DMS53 treated with DMSO at 0.1 percent for 48 hours (cell line): ENCODE results near the gene FRMPD1.
"Not testable (repeated sequence)": the region's sequence is repeated elsewhere in the genome, so short reads cannot be mapped to it uniquely, and the experiment has no call there.

Source experiments
- DNase-seq: peaks from one replicate; lab custom pipeline; 2025; ENCODE audit not compliant: unreplicated experiment; lab: John Stamatoyannopoulos, UW

FRMPD1 gene

GRCh38 chr9:37650873-37651768 lies at the start of gene FRMPD1:
Gene FRMPD1, plus strand, starts transcription at chr9:37650954. Its CDS starts 41,688 bp downstream, at chr9:37692642.
- DNase-seq, result peak; percentile 32

- DNase-seq, result not testable (repeated sequence)
Measured at GRCh38 chr9:37602061-37602460, 48.7 kb upstream of the FRMPD1 start.

- DNase-seq, result peak; percentile 59
Measured at GRCh38 chr9:37602817-37603216, 47.9 kb upstream of the FRMPD1 start.

GRCh38 chr9:37604296-37604695 lies 46.5 kb upstream of the FRMPD1 start:
- DNase-seq, result no peak

- no peak for DNase-seq
Measured at GRCh38 chr9:37608250-37608649, 42.5 kb upstream of the FRMPD1 start.

- DNase-seq, result no peak
Measured at GRCh38 chr9:37609735-37610397, 40.9 kb upstream of the FRMPD1 start.

- DNase-seq, result no peak
Measured at GRCh38 chr9:37611014-37611413, 39.7 kb upstream of the FRMPD1 start.

- DNase-seq, result no peak
Measured at GRCh38 chr9:37611961-37612360, 38.8 kb upstream of the FRMPD1 start.

GRCh38 chr9:37617161-37617560 lies 33.6 kb upstream of the FRMPD1 start:
- DNase-seq, result no peak

GRCh38 chr9:37617832-37618231 lies 32.9 kb upstream of the FRMPD1 start:
- DNase-seq, result no peak

- no peak for DNase-seq
Measured at GRCh38 chr9:37618817-37619216, 31.9 kb upstream of the FRMPD1 start.

GRCh38 chr9:37619806-37620205 lies 30.9 kb upstream of the FRMPD1 start:
- no peak for DNase-seq

GRCh38 chr9:37620396-37620795 lies 30.4 kb upstream of the FRMPD1 start:
- no peak for DNase-seq

GRCh38 chr9:37621273-37622121 lies 29.3 kb upstream of the FRMPD1 start:
- no peak for DNase-seq

- DNase-seq, result no peak
Measured at GRCh38 chr9:37622462-37622861, 28.3 kb upstream of the FRMPD1 start.

GRCh38 chr9:37623267-37623666 lies 27.5 kb upstream of the FRMPD1 start:
- DNase-seq, result no peak

GRCh38 chr9:37624073-37624472 lies 26.7 kb upstream of the FRMPD1 start:
- DNase-seq, result no peak

GRCh38 chr9:37625036-37625757 lies 25.6 kb upstream of the FRMPD1 start:
- no peak for DNase-seq

- no peak for DNase-seq
Measured at GRCh38 chr9:37625758-37626147, 25.0 kb upstream of the FRMPD1 start.

- DNase-seq, result no peak
Measured at GRCh38 chr9:37626708-37627292, 24.0 kb upstream of the FRMPD1 start.
